ENCODE results near the gene BEAN1.
"Not testable (repeated sequence)": the region's sequence is repeated elsewhere in the genome, so short reads cannot be mapped to it uniquely, and the experiment has no call there.

Gene BEAN1

GRCh38 chr16:66442502-66443268 lies 15.6 kb downstream of the BEAN1 start:
- DNase-seq: no peak

- DNase-seq: no peak
Observed at GRCh38 chr16:66443269-66443652, 16.2 kb downstream of the BEAN1 start.

GRCh38 chr16:66444049-66444481 lies 17.0 kb downstream of the BEAN1 start:
- DNase-seq: no peak

GRCh38 chr16:66446737-66447136 lies 19.6 kb downstream of the BEAN1 start:
- DNase-seq: no peak

GRCh38 chr16:66447491-66447890 lies 20.4 kb downstream of the BEAN1 start:
- no peak for DNase-seq

GRCh38 chr16:66451548-66451947 lies 24.5 kb downstream of the BEAN1 start:
- no peak for DNase-seq

GRCh38 chr16:66453230-66453629 lies 26.1 kb downstream of the BEAN1 start:
- not testable (repeated sequence) for DNase-seq

- DNase-seq: no peak
Observed at GRCh38 chr16:66454751-66455150, 27.7 kb downstream of the BEAN1 start.

GRCh38 chr16:66455970-66456369 lies 28.9 kb downstream of the BEAN1 start:
- no peak for DNase-seq

GRCh38 chr16:66457888-66458287 lies 30.8 kb downstream of the BEAN1 start:
- no peak for DNase-seq

- no peak for DNase-seq
Observed at GRCh38 chr16:66458292-66458691, 31.2 kb downstream of the BEAN1 start.

GRCh38 chr16:66458853-66459252 lies 31.8 kb downstream of the BEAN1 start:
- DNase-seq: no peak

- DNase-seq: no peak
Observed at GRCh38 chr16:66459878-66460277, 32.8 kb downstream of the BEAN1 start.

- DNase-seq: no peak
Observed at GRCh38 chr16:66460703-66461102, 33.6 kb downstream of the BEAN1 start.

- no peak for DNase-seq
Observed at GRCh38 chr16:66462912-66463311, 35.8 kb downstream of the BEAN1 start.

- not testable (repeated sequence) for DNase-seq
Observed at GRCh38 chr16:66465946-66466345, 38.9 kb downstream of the BEAN1 start.

- not testable (repeated sequence) for DNase-seq
Observed at GRCh38 chr16:66466636-66467035, 39.5 kb downstream of the BEAN1 start.

GRCh38 chr16:66467611-66468010 lies 40.5 kb downstream of the BEAN1 start:
- no peak for DNase-seq

- no peak for DNase-seq
Observed at GRCh38 chr16:66468321-66468965, 41.3 kb downstream of the BEAN1 start.

GRCh38 chr16:66469291-66469946 lies 42.3 kb downstream of the BEAN1 start:
- DNase-seq: no peak

GRCh38 chr16:66469947-66470546 lies 43.0 kb downstream of the BEAN1 start:
- DNase-seq: no peak

GRCh38 chr16:66470556-66470955 lies 43.5 kb downstream of the BEAN1 start:
- DNase-seq: no peak

- DNase-seq: no peak
Observed at GRCh38 chr16:66471264-66471663, 44.2 kb downstream of the BEAN1 start.
